ENCODE results near the gene WFIKKN1.
A peak's percentile ranks its signal among the peaks of the same experiment; 100 is the strongest.

The WFIKKN1 gene

GRCh38 chr16:634051-634670 lies 3.4 kb downstream of the WFIKKN1 start:
- Histone ChIP-seq H3K36me3 (ENCODE audit: control insufficient read depth, low read length) (peaks cover 29% of the 10 kb centered on the region), H3K4me2 (ENCODE audit: low read length) (no peak overlapping the region), H4K20me1 (ENCODE audit: control insufficient read depth, insufficient read depth, low read depth, low read length) (no peaks in the 10 kb centered on the region), H3K4me3 (ENCODE audit: low read length) (no peak overlapping the region), H3K9me2 (replicated peaks; ENCODE audit: control insufficient read depth, low read length) (no peaks in the 10 kb centered on the region), H3K4me1 (ENCODE audit: control insufficient read depth, low read length) (peaks cover 29% of the 10 kb centered on the region), H3F3A (ENCODE audit: control insufficient read depth, insufficient read depth) (peaks cover 6% of the 10 kb centered on the region), H3K27me3 (ENCODE audit: control insufficient read depth, low read length) (no peaks in the 10 kb centered on the region), H3K79me2 (ENCODE audit: control insufficient read depth, low read length) (peaks cover 19% of the 10 kb centered on the region), H3K27ac (ENCODE audit: low read depth, low read length) (no peak overlapping the region), H3K9me3 (ENCODE audit: control insufficient read depth, insufficient read depth, low read length) (no peaks in the 10 kb centered on the region)
- no peak for TF ChIP-seq EZH2phosphoT487 (IDR thresholded peaks at IDR 0.05; ENCODE audit: borderline replicate concordance, low read length)
- no peak for TF ChIP-seq CTCF (IDR thresholded peaks at IDR 0.05; ENCODE audit: low read depth, low read length, poor library complexity, severe bottlenecking)

GRCh38 chr16:634996-635395 lies 4.2 kb downstream of the WFIKKN1 start:
- peaks cover 12% of the 10 kb centered on the region for H3F3A ChIP-seq (ENCODE audit: control insufficient read depth, insufficient read depth)
- H3K9me2 ChIP-seq (replicated peaks; ENCODE audit: control insufficient read depth, low read length), result no peaks in the 10 kb centered on the region
- no peak overlapping the region for H3K27ac ChIP-seq (ENCODE audit: low read depth, low read length)
- no peaks in the 10 kb centered on the region for H3K9me3 ChIP-seq (ENCODE audit: control insufficient read depth, insufficient read depth, low read length)
- peak overlapping the region; percentile 95 for H3K4me2 ChIP-seq (ENCODE audit: low read length)
- no peaks in the 10 kb centered on the region for H4K20me1 ChIP-seq (ENCODE audit: control insufficient read depth, insufficient read depth, low read depth, low read length)
- H3K36me3 ChIP-seq (ENCODE audit: control insufficient read depth, low read length), result peaks cover 29% of the 10 kb centered on the region
- no peaks in the 10 kb centered on the region for H3K27me3 ChIP-seq (ENCODE audit: control insufficient read depth, low read length)
- peaks cover 37% of the 10 kb centered on the region for H3K4me1 ChIP-seq (ENCODE audit: control insufficient read depth, low read length)
- H3K79me2 ChIP-seq (ENCODE audit: control insufficient read depth, low read length), result peaks cover 19% of the 10 kb centered on the region
- H3K4me3 ChIP-seq (ENCODE audit: low read length), result peak overlapping the region; percentile 82
- TF ChIP-seq EZH2phosphoT487 (IDR thresholded peaks at IDR 0.05; ENCODE audit: borderline replicate concordance, low read length), result no peak
- no peak for TF ChIP-seq CTCF (IDR thresholded peaks at IDR 0.05; ENCODE audit: low read depth, low read length, poor library complexity, severe bottlenecking)

- peak overlapping the region; percentile 82 for H3K4me3 ChIP-seq (ENCODE audit: low read length)
- TF ChIP-seq CTCF (IDR thresholded peaks at IDR 0.05; ENCODE audit: low read depth, low read length, poor library complexity, severe bottlenecking) (no peak), EZH2phosphoT487 (IDR thresholded peaks at IDR 0.05; ENCODE audit: borderline replicate concordance, low read length) (no peak)
- no peaks in the 10 kb centered on the region for H4K20me1 ChIP-seq (ENCODE audit: control insufficient read depth, insufficient read depth, low read depth, low read length)
- H3K27ac ChIP-seq (ENCODE audit: low read depth, low read length), result peak overlapping the region; percentile 67
- H3F3A ChIP-seq (ENCODE audit: control insufficient read depth, insufficient read depth), result peaks cover 16% of the 10 kb centered on the region
- H3K79me2 ChIP-seq (ENCODE audit: control insufficient read depth, low read length), result peaks cover 24% of the 10 kb centered on the region
- no peaks in the 10 kb centered on the region for H3K27me3 ChIP-seq (ENCODE audit: control insufficient read depth, low read length)
- no peaks in the 10 kb centered on the region for H3K9me3 ChIP-seq (ENCODE audit: control insufficient read depth, insufficient read depth, low read length)
- peaks cover 43% of the 10 kb centered on the region for H3K4me1 ChIP-seq (ENCODE audit: control insufficient read depth, low read length)
- peaks cover 29% of the 10 kb centered on the region for H3K36me3 ChIP-seq (ENCODE audit: control insufficient read depth, low read length)
- H3K4me2 ChIP-seq (ENCODE audit: low read length), result peak overlapping the region; percentile 95
- H3K9me2 ChIP-seq (replicated peaks; ENCODE audit: control insufficient read depth, low read length), result no peaks in the 10 kb centered on the region
Observed at GRCh38 chr16:635573-636205, 4.9 kb downstream of the WFIKKN1 start.
